ENCODE results near the gene CRTC2.
"Not testable (repeated sequence)": the region's sequence is repeated elsewhere in the genome, so short reads cannot be mapped to it uniquely, and the experiment has no call there.

The CRTC2 gene

DNA sequence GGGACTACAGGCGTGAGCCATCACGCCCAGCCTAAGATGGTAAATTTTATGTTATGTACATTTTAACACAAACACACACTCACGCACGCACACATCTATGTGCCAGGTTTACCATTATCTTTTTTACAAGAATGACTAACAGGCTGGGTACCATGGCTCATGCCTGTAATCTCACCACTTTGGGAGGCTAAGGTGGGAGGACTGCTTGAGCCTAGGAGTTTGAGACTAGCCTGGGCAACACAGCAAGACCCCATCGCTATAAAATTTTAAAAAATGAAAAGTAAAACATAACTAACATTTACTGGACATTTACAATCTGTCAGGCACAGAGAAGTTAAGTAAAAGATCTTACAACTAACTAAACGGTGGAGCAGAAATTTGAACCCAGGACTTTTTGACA lies 50.3 kb downstream of the CRTC2 start:
- Histone ChIP-seq H3K27ac (ENCODE audit: low read depth, low read length, severe bottlenecking) (no peak overlapping the region), H3K4me1 (ENCODE audit: control insufficient read depth, insufficient read depth, low read length, poor library complexity, severe bottlenecking) (peaks cover 3% of the 10 kb centered on the region), H3K36me3 (ENCODE audit: control insufficient read depth, insufficient read depth, low read length) (peaks cover 29% of the 10 kb centered on the region), H3K4me3 (ENCODE audit: extremely low read depth, insufficient read depth, low read length, poor library complexity, severe bottlenecking) (no peak overlapping the region), H3K9me3 (ENCODE audit: control insufficient read depth, low read length) (no peaks in the 10 kb centered on the region)
- 80 to 91% methylated on average over 1 of the region's 6 CpGs for WGBS, 2 experiments (ENCODE audit: insufficient coverage in 2 of 2)

DNA sequence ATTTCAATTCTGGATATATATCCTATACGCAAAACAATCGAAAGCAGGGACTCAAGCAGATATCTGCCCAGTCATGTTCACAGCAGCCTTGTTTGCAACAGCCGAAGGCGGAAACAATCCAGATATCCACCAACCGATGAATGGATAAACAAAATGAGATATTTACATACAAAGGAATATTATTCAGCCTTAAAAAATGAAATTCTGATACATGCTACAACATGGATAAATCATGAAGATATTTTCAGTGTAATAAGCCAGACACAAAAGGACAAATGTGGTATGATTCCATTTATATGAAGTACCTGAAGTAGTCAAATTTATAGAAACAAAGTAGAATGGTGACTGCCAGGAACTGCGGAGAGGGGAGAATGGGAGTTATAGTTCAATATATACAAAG lies 51.3 kb downstream of the CRTC2 start:
- WGBS, 2 experiments (ENCODE audit: insufficient coverage in 2 of 2): 100% methylated on average over 1 to 2 of the region's 6 CpGs
- Histone ChIP-seq H3K27ac (ENCODE audit: low read depth, low read length, severe bottlenecking) (no peak overlapping the region), H3K4me1 (ENCODE audit: control insufficient read depth, insufficient read depth, low read length, poor library complexity, severe bottlenecking) (peaks cover 3% of the 10 kb centered on the region)

DNA sequence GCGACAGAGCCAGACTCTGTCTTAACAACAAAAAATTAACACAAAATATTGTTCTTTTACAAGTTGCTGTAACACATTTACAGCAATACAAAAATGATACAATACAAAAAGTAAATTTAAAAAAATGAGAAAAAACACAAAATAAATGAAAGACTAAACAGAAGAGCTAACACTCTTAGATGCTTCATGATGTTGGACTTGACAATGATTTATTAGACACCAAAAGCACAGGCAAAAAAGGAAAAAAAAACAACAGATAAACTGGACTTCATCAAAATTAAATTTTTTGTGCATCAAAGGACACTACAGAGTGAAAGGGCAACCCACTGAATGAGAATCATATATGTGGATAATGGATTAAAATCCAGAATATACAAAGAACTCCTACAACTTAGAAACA lies 52.0 kb downstream of the CRTC2 start:
- no CpG with 5 or more reads among the region's 1 CpG for WGBS, 2 experiments (ENCODE audit: insufficient coverage in 2 of 2)
- H3K4me3 ChIP-seq (ENCODE audit: extremely low read depth, insufficient read depth, low read length, poor library complexity, severe bottlenecking): no peak overlapping the region
- no peaks in the 10 kb centered on the region for H3K9me3 ChIP-seq (ENCODE audit: control insufficient read depth, low read length)
- peaks cover 3% of the 10 kb centered on the region for H3K4me1 ChIP-seq (ENCODE audit: control insufficient read depth, insufficient read depth, low read length, poor library complexity, severe bottlenecking)
- no peak overlapping the region for H3K27ac ChIP-seq (ENCODE audit: low read depth, low read length, severe bottlenecking)
- H3K36me3 ChIP-seq (ENCODE audit: control insufficient read depth, insufficient read depth, low read length): peaks cover 33% of the 10 kb centered on the region

More for the DNA sequence above, 51.3 kb downstream of the CRTC2 start:
- H3K36me3 ChIP-seq (ENCODE audit: control insufficient read depth, insufficient read depth, low read length): peaks cover 33% of the 10 kb centered on the region
- no peaks in the 10 kb centered on the region for H3K9me3 ChIP-seq (ENCODE audit: control insufficient read depth, low read length)
- no peak overlapping the region for H3K4me3 ChIP-seq (ENCODE audit: extremely low read depth, insufficient read depth, low read length, poor library complexity, severe bottlenecking)

DNA sequence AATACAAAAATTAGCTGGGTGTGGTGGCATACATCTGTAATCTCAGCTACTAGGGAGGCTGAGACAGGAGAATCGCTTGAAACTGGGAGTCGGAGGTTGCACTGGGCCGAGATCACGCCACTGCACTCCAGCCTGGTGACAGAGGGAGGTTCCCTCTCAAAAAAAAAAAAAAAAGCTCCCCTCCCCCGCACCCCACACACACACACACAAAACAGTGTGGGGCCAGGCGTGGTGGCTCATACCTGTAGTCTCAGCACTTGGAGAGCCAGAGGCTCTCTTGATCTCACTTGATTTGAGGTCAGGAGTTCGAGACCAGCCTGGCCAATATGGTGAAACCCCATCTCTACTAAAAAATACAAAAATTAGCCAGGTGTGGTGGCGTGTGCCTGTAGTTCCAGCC lies 52.5 kb downstream of the CRTC2 start:
- 91 to 98% methylated on average over 4 of the region's 8 CpGs for WGBS, 2 experiments (ENCODE audit: insufficient coverage in 2 of 2)
- not testable (repeated sequence) for H3K9me3 ChIP-seq (ENCODE audit: control insufficient read depth, low read length); H3K27ac ChIP-seq (ENCODE audit: low read depth, low read length, severe bottlenecking); H3K4me1 ChIP-seq (ENCODE audit: control insufficient read depth, insufficient read depth, low read length, poor library complexity, severe bottlenecking); H3K4me3 ChIP-seq (ENCODE audit: extremely low read depth, insufficient read depth, low read length, poor library complexity, severe bottlenecking)
- H3K36me3 ChIP-seq (ENCODE audit: control insufficient read depth, insufficient read depth, low read length): peaks cover 33% of the 10 kb centered on the region

DNA sequence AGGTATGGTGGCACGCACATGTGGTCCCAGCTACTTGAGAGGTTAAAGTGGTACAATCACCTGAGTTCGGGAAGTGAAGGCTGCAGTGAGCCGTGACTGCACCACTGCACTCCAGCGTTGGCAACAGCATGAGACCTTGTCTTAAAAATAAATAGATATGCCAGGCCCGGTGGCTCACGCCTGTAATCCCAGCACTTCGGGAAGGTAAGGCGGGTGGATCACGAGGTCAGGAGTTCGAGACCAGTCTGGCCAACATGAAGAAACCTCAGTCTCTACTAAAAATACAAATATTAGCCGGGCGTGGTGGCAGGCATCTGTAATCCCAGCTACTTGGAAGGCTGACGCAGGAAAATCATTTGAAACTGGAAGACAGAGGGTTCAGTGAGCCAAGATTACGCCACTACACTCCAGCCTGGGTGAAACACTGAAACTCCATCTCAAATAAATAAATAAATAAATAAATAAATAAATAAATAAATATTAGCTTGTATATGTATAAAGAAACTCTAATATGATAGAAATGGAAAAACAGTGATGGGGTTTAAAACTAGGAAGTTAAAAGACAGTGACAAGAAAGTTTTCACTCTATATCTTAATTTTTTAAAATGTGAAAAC lies 54.5 kb downstream of the CRTC2 start:
- Histone ChIP-seq H3K4me3 (ENCODE audit: extremely low read depth, insufficient read depth, low read length, poor library complexity, severe bottlenecking) (no peak overlapping the region), H3K9me3 (ENCODE audit: control insufficient read depth, low read length) (no peaks in the 10 kb centered on the region), H3K36me3 (ENCODE audit: control insufficient read depth, insufficient read depth, low read length) (peaks cover 46% of the 10 kb centered on the region), H3K4me1 (ENCODE audit: control insufficient read depth, insufficient read depth, low read length, poor library complexity, severe bottlenecking) (peaks cover 3% of the 10 kb centered on the region), H3K27ac (ENCODE audit: low read depth, low read length, severe bottlenecking) (no peak overlapping the region)
- 97 to 98% methylated on average over 13 of the region's 14 CpGs for WGBS, 2 experiments (ENCODE audit: insufficient coverage in 2 of 2)

DNA sequence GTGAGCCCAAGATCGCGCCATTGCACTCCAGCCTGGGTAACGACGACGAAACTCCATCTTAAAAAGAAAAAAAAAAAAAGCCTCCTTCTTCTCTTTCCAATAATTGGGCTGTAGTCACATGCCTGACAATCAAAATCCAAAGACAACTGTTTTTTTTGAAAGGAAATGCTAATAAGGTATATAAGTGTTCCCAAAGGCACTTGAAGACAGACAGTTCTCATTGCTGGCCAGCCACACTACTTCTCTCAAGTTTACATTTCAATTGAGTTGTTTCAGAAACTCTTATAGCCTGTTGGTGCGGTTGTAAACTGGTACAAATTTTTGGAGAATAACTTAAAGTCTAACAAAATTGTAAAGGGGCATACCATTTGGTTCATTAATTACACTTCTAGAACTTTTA lies 58.9 kb downstream of the CRTC2 start:
- H3K4me3 ChIP-seq (ENCODE audit: extremely low read depth, insufficient read depth, low read length, poor library complexity, severe bottlenecking): no peak overlapping the region
- H3K27ac ChIP-seq (ENCODE audit: low read depth, low read length, severe bottlenecking): no peak overlapping the region
- WGBS, 2 experiments (ENCODE audit: insufficient coverage in 2 of 2): 95% methylated on average over 2 of the region's 6 CpGs; no CpG with 5 or more reads in 1 of the 2 experiments
- peaks cover 50% of the 10 kb centered on the region for H3K36me3 ChIP-seq (ENCODE audit: control insufficient read depth, insufficient read depth, low read length)
- H3K9me3 ChIP-seq (ENCODE audit: control insufficient read depth, low read length): no peaks in the 10 kb centered on the region
- no peaks in the 10 kb centered on the region for H3K4me1 ChIP-seq (ENCODE audit: control insufficient read depth, insufficient read depth, low read length, poor library complexity, severe bottlenecking)
